Measurements from ENCODE around the gene SLC9A3. TPM values are rescaled to one million over a fixed set of nuclear protein-coding genes. Genes with fewer than 3 reads are reported as not detected.

SLC9A3 gene
- total and polyA plus RNA-seq, 4 experiments from 2014 or later: 2.2 to 3.1 (median 2.8) TPM

GRCh38 chr5:429453-430188 lies 94.6 kb downstream of the SLC9A3 start:
- ChIA-PET CTCF (ENCODE audit: partially characterized antibody) (no interaction called here), POLR2A (ENCODE audit: partially characterized antibody) (no interaction called here)
- H3K9me3 ChIP-seq (ENCODE audit: control insufficient read depth in 1 of 2, low read length in 2 of 2): no peaks in the 10 kb centered on the region
- H3K27ac Mint-ChIP-seq: peak overlapping the region in 1 of 7 donors; percentile 52
- H3K27me3 ChIP-seq (ENCODE audit: insufficient read depth, low read length): no peaks in the 10 kb centered on the region
- intact Hi-C loops (cut with micrococcal nuclease): no loop called here
- no peak overlapping the region for H3K4me3 ChIP-seq (ENCODE audit: low read length in 2 of 2)
- H3K4me1 Mint-ChIP-seq: no peaks in the 10 kb centered on the region
- peaks cover 5 to 19% of the 10 kb centered on the region in 2 donors for H3K27me3 Mint-ChIP-seq
- H3K4me3 Mint-ChIP-seq: no peak overlapping the region
- no peak overlapping the region for H3K27ac ChIP-seq (ENCODE audit: low read depth, low read length)
- H3K36me3 Mint-ChIP-seq: no peaks in the 10 kb centered on the region
- H3K9me3 Mint-ChIP-seq: no peaks in the 10 kb centered on the region
- no peaks in the 10 kb centered on the region for H3K4me1 ChIP-seq (ENCODE audit: insufficient read depth, low read length)
- H3K36me3 ChIP-seq (ENCODE audit: insufficient read depth, low read length): no peaks in the 10 kb centered on the region
- no peak for DNase-seq

- H3K9me3 ChIP-seq (ENCODE audit: control insufficient read depth in 1 of 2, low read length in 2 of 2): no peaks in the 10 kb centered on the region
- ChIA-PET POLR2A (ENCODE audit: partially characterized antibody) (no interaction called here), CTCF (ENCODE audit: partially characterized antibody) (interaction anchor here (1.0 kb wide), 1 partner anchor 240 kb away, joined by 3 read pairs; no protein-coding TSS in a partner anchor)
- peaks cover 5 to 19% of the 10 kb centered on the region in 2 donors for H3K27me3 Mint-ChIP-seq
- no peaks in the 10 kb centered on the region for H3K4me1 Mint-ChIP-seq
- H3K36me3 ChIP-seq (ENCODE audit: insufficient read depth, low read length): no peaks in the 10 kb centered on the region
- no peaks in the 10 kb centered on the region for H3K27me3 ChIP-seq (ENCODE audit: insufficient read depth, low read length)
- no peak overlapping the region for H3K4me3 ChIP-seq (ENCODE audit: low read length in 2 of 2)
- intact Hi-C loops (cut with micrococcal nuclease): no loop called here
- DNase-seq: no peak
- H3K27ac ChIP-seq (ENCODE audit: low read depth, low read length): no peak overlapping the region
- H3K36me3 Mint-ChIP-seq: no peaks in the 10 kb centered on the region
- no peak overlapping the region for H3K4me3 Mint-ChIP-seq
- no peaks in the 10 kb centered on the region for H3K9me3 Mint-ChIP-seq
- no peaks in the 10 kb centered on the region for H3K4me1 ChIP-seq (ENCODE audit: insufficient read depth, low read length)
- H3K27ac Mint-ChIP-seq: no peak overlapping the region
Observed at GRCh38 chr5:428754-429452, 95.3 kb downstream of the SLC9A3 start.

- Histone ChIP-seq H3K36me3 (ENCODE audit: insufficient read depth, low read length) (no peaks in the 10 kb centered on the region), H3K27me3 (ENCODE audit: insufficient read depth, low read length) (no peaks in the 10 kb centered on the region), H3K9me3 (ENCODE audit: control insufficient read depth in 1 of 2, low read length in 2 of 2) (no peaks in the 10 kb centered on the region), H3K4me3 (ENCODE audit: low read length in 2 of 2) (no peak overlapping the region), H3K27ac (ENCODE audit: low read depth, low read length) (no peak overlapping the region), H3K4me1 (ENCODE audit: insufficient read depth, low read length) (no peaks in the 10 kb centered on the region)
- ChIA-PET CTCF (ENCODE audit: partially characterized antibody) (interaction anchor here (1.0 kb wide), 1 partner anchor 240 kb away, joined by 3 read pairs; no protein-coding TSS in a partner anchor), POLR2A (ENCODE audit: partially characterized antibody) (no interaction called here)
- Mint-ChIP-seq H3K4me3 (no peak overlapping the region), H3K27me3 (peaks cover 5 to 19% of the 10 kb centered on the region in 2 donors), H3K4me1 (no peaks in the 10 kb centered on the region), H3K9me3 (no peaks in the 10 kb centered on the region), H3K36me3 (no peaks in the 10 kb centered on the region), H3K27ac (no peak overlapping the region)
- intact Hi-C loops (cut with micrococcal nuclease): no loop called here
- DNase-seq: no peak
Observed at GRCh38 chr5:428219-428618, 96.0 kb downstream of the SLC9A3 start.

- CTCF ChIA-PET (ENCODE audit: partially characterized antibody): interaction anchor here (1.0 to 1.1 kb wide), 2 partner anchors 110 to 239 kb away, joined by 3 to 4 read pairs; no protein-coding TSS in a partner anchor
- Mint-ChIP-seq H3K36me3 (no peaks in the 10 kb centered on the region), H3K9me3 (no peaks in the 10 kb centered on the region), H3K4me3 (no peak overlapping the region), H3K4me1 (no peaks in the 10 kb centered on the region), H3K27me3 (peaks cover 5 to 18% of the 10 kb centered on the region in 2 donors), H3K27ac (no peak overlapping the region)
- Histone ChIP-seq H3K4me1 (ENCODE audit: insufficient read depth, low read length) (no peaks in the 10 kb centered on the region), H3K4me3 (ENCODE audit: low read length in 2 of 2) (no peak overlapping the region), H3K36me3 (ENCODE audit: insufficient read depth, low read length) (no peaks in the 10 kb centered on the region), H3K27ac (ENCODE audit: low read depth, low read length) (no peak overlapping the region), H3K27me3 (ENCODE audit: insufficient read depth, low read length) (no peaks in the 10 kb centered on the region), H3K9me3 (ENCODE audit: control insufficient read depth in 1 of 2, low read length in 2 of 2) (no peaks in the 10 kb centered on the region)
- intact Hi-C loops (cut with micrococcal nuclease): no loop called here
- POLR2A ChIA-PET (ENCODE audit: partially characterized antibody): no interaction called here
- DNase-seq: no peak
Observed at GRCh38 chr5:427415-428087, 96.7 kb downstream of the SLC9A3 start.

- Mint-ChIP-seq H3K27me3 (peaks cover 5 to 9% of the 10 kb centered on the region in 2 donors), H3K4me1 (no peaks in the 10 kb centered on the region), H3K36me3 (no peaks in the 10 kb centered on the region), H3K9me3 (no peaks in the 10 kb centered on the region), H3K27ac (peak overlapping the region in 1 of 7 donors; percentile 19), H3K4me3 (no peak overlapping the region)
- Histone ChIP-seq H3K36me3 (ENCODE audit: insufficient read depth, low read length) (no peaks in the 10 kb centered on the region), H3K4me3 (ENCODE audit: low read length in 2 of 2) (no peak overlapping the region), H3K27ac (ENCODE audit: low read depth, low read length) (no peak overlapping the region), H3K9me3 (ENCODE audit: control insufficient read depth in 1 of 2, low read length in 2 of 2) (no peaks in the 10 kb centered on the region), H3K4me1 (ENCODE audit: insufficient read depth, low read length) (no peaks in the 10 kb centered on the region), H3K27me3 (ENCODE audit: insufficient read depth, low read length) (no peaks in the 10 kb centered on the region)
- ChIA-PET POLR2A (ENCODE audit: partially characterized antibody) (no interaction called here), CTCF (ENCODE audit: partially characterized antibody) (interaction anchor here (1.0 to 2.6 kb wide), 4 partner anchors 109 to 238 kb away, joined by 3 to 19 read pairs (median 6); no protein-coding TSS in a partner anchor)
- intact Hi-C loops (cut with micrococcal nuclease): no loop called here
- no peak for DNase-seq
Observed at GRCh38 chr5:426392-426976, 97.8 kb downstream of the SLC9A3 start.

- intact Hi-C loops (cut with micrococcal nuclease): loop anchor here (1.0 kb wide), 1 partner anchor 237 kb away; no protein-coding TSS in a partner anchor
- CTCF ChIA-PET (ENCODE audit: partially characterized antibody): interaction anchor here (0.6 to 2.6 kb wide), 3 partner anchors 109 to 238 kb away, joined by 3 to 19 read pairs (median 9); no protein-coding TSS in a partner anchor
- DNase-seq: no peak
- Mint-ChIP-seq H3K27me3 (peaks cover 5 to 9% of the 10 kb centered on the region in 2 donors), H3K27ac (no peak overlapping the region), H3K36me3 (no peaks in the 10 kb centered on the region), H3K4me1 (no peaks in the 10 kb centered on the region), H3K9me3 (no peaks in the 10 kb centered on the region), H3K4me3 (no peak overlapping the region)
- Histone ChIP-seq H3K4me1 (ENCODE audit: insufficient read depth, low read length) (no peaks in the 10 kb centered on the region), H3K27me3 (ENCODE audit: insufficient read depth, low read length) (no peaks in the 10 kb centered on the region), H3K36me3 (ENCODE audit: insufficient read depth, low read length) (no peaks in the 10 kb centered on the region), H3K9me3 (ENCODE audit: control insufficient read depth in 1 of 2, low read length in 2 of 2) (no peaks in the 10 kb centered on the region), H3K4me3 (ENCODE audit: low read length in 2 of 2) (no peak overlapping the region), H3K27ac (ENCODE audit: low read depth, low read length) (no peak overlapping the region)
- POLR2A ChIA-PET (ENCODE audit: partially characterized antibody): no interaction called here
Observed at GRCh38 chr5:425714-426113, 98.5 kb downstream of the SLC9A3 start.
